ENCODE measurements around the gene NOTO.

NOTO gene

DNA sequence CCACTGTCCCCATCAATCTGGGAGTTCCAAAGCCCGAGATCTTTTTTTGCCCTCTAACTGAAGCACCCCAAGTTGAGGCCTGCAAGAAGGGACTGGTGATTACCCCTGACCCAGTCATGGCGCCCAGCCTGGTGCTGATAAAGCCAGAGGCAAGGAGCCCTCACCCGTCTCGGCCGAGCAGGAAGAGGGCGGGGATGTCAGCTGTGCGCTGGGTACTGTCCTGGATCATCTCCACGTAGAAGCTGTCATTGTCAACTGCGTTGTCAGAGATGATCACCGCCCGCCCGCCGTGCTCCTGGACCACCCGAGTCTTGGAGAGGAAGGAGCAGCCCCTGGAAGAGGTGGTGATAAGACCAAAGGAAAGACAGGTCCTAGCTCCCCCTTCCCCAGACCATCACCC, 26.3 kb downstream of the NOTO start:
- DNase-seq (ENCODE audit: low read depth, low spot score): no peak
- ChIA-PET POLR2A (no interaction called here), CTCF (interaction anchor here (1.0 to 4.5 kb wide), 4 partner anchors 11 to 143 kb away, joined by 3 to 23 read pairs (median 10); partner anchors contain the start of gene SMYD5)
- TF ChIP-seq, protein P1, sequence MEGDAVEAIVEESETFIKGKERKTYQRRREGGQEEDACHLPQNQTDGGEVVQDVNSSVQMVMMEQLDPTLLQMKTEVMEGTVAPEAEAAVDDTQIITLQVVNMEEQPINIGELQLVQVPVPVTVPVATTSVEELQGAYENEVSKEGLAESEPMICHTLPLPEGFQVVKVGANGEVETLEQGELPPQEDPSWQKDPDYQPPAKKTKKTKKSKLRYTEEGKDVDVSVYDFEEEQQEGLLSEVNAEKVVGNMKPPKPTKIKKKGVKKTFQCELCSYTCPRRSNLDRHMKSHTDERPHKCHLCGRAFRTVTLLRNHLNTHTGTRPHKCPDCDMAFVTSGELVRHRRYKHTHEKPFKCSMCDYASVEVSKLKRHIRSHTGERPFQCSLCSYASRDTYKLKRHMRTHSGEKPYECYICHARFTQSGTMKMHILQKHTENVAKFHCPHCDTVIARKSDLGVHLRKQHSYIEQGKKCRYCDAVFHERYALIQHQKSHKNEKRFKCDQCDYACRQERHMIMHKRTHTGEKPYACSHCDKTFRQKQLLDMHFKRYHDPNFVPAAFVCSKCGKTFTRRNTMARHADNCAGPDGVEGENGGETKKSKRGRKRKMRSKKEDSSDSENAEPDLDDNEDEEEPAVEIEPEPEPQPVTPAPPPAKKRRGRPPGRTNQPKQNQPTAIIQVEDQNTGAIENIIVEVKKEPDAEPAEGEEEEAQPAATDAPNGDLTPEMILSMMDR (IDR thresholded peaks at IDR 0.05; ENCODE audit: insufficient read depth, low read length, missing control alignments): no peak
- H3K4me3 ChIP-seq (ENCODE audit: low read depth, low read length): no peak overlapping the region

DNA sequence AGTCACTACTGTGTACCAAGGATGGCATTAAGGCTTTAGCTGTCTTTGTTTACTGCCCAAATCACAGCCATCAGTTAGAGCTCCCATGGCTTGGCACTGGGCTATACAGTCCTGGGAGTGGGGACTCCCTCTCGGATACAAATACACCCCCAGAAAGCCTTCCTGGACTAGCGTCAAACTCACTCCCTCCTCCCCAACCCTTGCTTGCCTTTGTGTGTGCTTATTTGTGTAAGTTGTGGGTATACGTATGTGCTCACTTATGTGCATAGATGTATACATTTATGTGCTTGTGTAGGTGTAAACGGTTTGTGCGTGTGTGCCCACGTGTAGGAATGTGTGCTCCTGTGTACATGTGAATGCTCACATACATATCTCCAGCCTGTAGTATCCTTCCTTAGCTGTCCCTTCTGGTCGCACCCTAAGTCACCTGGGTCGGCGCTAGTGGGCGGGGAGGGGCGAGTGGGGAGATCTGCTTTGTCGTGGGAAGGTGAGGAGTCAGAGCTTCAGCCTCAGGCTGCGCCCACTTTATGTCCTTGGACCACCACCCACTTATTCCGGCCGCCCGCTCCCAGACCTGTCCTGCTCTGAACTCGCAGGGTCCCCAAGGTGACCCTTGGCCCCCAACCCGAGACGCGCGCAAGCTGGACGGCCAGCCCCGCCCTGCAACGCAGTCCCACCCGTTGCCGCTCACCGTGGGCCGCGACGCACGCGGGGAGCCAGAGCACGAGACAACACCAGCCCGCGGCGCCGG, 30.2 kb downstream of the NOTO start:
- no peak for DNase-seq (ENCODE audit: low read depth, low spot score)
- POLR2A ChIA-PET: interaction anchor here (1.3 to 1.5 kb wide), 2 partner anchors 14 to 18 kb away, joined by 4 to 5 read pairs; no protein-coding TSS in a partner anchor
- H3K4me3 ChIP-seq (ENCODE audit: low read depth, low read length): peak overlapping the region; percentile 77
- CTCF ChIA-PET: interaction anchor here (0.7 to 4.8 kb wide), 6 partner anchors 13 to 340 kb away, joined by 3 to 35 read pairs (median 4); partner anchors contain the start of gene SMYD5
- TF ChIP-seq, protein P1 (IDR thresholded peaks at IDR 0.05; ENCODE audit: insufficient read depth, low read length, missing control alignments): no peak

DNA sequence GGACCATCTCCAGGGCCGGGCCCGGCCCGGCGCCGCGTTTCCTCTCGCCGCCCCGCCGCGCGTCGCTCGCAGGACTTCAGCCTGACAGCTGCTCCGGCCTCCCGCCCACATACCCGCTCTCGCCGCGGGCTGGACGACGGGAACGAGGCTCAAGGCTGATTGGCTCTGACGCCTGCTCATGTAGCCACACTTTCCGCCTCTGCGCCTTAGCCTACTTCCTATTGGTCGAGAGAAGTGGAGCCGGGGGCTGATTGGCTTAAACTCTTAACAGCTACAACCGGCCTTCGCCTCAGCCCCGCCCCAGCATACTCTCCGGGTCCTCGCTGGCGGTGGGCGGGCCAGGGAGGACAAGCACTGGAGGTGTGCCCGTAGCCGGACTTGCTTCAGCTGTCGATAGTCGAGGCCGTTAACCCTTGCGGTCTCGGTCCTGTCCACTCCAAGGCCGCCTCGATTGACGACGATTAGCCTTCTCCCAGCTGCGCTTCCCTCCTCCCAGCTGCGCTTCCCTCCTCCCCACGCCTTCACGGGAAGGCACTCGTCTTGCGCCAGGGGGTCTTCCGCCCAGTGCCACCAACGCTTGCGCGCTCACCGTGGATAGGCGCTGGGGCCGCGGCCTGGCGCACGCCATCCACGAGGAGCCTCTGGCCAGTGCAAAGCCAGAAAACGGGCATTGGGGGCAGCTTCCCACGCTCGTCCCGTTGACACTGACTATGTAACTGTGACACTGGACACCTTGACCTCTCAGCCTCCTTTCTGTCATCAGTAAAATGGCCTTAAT, 31.0 kb downstream of the NOTO start, which contains the start of gene PRADC1:
TSS of gene PRADC1 (minus strand) at position 86 of the 778 bp plus-strand sequence. CDS start at position 7, 79 bp downstream.
- TF ChIP-seq, protein P1 (IDR thresholded peaks at IDR 0.05; ENCODE audit: insufficient read depth, low read length, missing control alignments): no peak
- DNase-seq (ENCODE audit: low read depth, low spot score): peak; percentile 97
- peak within 1 kb of the TSS; percentile 93 for H3K4me3 ChIP-seq (ENCODE audit: low read depth, low read length)
- ChIA-PET CTCF (interaction anchor here (0.7 to 4.8 kb wide), 7 partner anchors 12 to 340 kb away, joined by 3 to 35 read pairs (median 4); partner anchors contain the start of gene SMYD5), POLR2A (interaction anchor here (0.7 to 1.5 kb wide), 13 partner anchors 10 to 945 kb away, joined by 3 to 8 read pairs (median 4); partner anchors contain the start of gene MOB1A)

DNA sequence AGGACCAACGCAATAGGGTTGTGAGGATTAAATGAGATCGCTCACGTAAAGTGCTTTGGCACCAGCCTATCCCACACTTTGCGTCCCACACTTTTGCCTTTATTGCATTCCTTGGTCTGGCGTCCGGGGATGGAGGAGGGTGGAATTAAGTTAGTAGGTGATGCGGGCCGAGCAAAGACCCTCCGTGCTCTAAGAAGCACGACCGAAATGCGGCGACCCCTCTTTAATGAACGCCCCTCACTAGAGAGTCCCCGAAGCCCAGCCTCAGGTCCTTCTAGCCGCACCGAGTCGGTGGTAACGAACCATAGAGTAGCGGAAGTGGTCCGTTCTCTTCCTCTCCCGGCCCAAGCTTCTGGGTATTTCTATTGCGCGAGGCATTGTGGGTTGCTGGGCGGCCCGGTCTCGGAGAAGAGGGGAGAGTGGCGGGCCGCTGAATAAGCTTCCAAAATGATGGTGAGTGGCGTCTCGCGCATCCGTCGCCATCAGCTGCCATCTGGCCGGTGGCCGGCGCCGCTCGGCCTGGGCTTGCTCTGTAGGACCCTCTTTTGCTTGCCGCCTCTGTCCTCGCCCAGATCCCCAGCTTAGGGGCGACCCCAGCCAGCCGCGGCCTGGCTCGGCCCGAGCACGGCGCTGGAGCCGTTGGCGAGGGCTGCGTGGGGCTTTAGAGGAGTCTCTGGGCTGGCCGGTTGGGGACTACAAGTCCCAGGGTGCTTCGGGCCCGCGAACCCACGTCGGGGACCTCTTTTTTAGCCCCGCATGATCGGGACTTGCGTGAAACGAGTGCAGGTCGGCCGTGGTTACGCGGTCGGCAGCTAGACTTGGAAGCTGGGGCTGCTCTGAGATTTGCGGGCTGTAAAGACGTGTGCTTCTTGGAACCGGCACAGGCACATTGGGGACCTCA, 31.8 kb downstream of the NOTO start, which contains the start of gene CCT7:
TSS of gene CCT7 (plus strand) at position 377 of the 901 bp plus-strand sequence. CDS start at position 448, 71 bp downstream.
- DNase-seq (ENCODE audit: low read depth, low spot score): no peak
- ChIA-PET POLR2A (interaction anchor here (0.7 to 1.5 kb wide), 14 partner anchors 11 to 944 kb away, joined by 3 to 8 read pairs (median 4); partner anchors contain the start of gene MOB1A), CTCF (interaction anchor here (0.6 to 4.8 kb wide), 4 partner anchors 11 to 203 kb away, joined by 3 to 35 read pairs (median 12); partner anchors contain the start of gene SMYD5)
- H3K4me3 ChIP-seq (ENCODE audit: low read depth, low read length): peak within 1 kb of the TSS; percentile 93
- TF ChIP-seq, protein P1 (IDR thresholded peaks at IDR 0.05; ENCODE audit: insufficient read depth, low read length, missing control alignments): no peak

DNA sequence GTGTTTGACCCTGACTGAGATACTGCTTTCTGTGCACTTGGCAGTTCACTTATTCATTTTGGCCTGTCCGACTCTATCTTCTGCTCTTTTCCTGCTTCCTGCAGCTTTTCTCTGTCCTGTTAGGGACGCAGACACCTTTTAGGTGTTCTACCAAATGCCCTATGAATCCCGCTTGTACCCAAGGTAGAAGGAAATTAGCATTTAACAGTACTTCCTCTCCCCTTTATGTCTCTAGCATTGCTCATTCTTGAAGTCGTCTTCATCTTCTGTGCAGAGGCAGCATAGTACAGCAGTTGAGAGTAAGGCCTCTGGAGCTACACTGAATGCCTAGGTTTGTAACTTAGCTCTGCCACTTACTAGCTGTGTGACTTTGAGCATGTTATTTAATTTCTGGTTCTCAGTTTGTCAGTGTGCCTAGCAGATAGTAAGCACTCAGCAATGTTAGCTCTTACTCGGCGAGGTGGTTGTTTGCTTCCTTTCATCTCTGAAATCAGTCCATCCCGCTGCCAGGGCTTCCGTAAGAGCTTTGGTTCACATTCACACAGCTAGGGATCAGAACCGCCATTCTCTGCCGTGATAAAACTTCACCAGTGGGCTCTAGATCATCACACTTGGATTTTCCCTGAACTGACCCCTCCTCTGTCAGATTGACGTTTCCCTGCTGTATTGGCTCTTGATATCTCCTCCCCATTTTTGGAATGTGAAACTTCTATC, 33.1 kb downstream of the NOTO start:
- ChIA-PET POLR2A (no interaction called here), CTCF (interaction anchor here (0.8 to 4.8 kb wide), 4 partner anchors 9 to 342 kb away, joined by 3 to 35 read pairs (median 12); partner anchors contain the start of gene SMYD5)
- DNase-seq (ENCODE audit: low read depth, low spot score): no peak
- peak overlapping the region; percentile 93 for H3K4me3 ChIP-seq (ENCODE audit: low read depth, low read length)
- TF ChIP-seq, protein P1 (IDR thresholded peaks at IDR 0.05; ENCODE audit: insufficient read depth, low read length, missing control alignments): no peak
